K562 (cell line): Measurements from ENCODE around the gene PRDX2. TPM values are rescaled to one million over a fixed set of nuclear protein-coding genes. Genes with fewer than 3 reads are reported as not detected.

Source experiments
- CBX8 ChIP-seq: fragments of 200-600 bp; sonication (generic); IDR thresholded peaks from 2 replicates; pipeline ENCODE4 v1.6.1; 2012; ENCODE audit warnings: borderline replicate concordance, mixed run types, low read depth, mild to moderate bottlenecking, moderate library complexity, mixed read lengths, low read length, control low read depth, inconsistent platforms; ENCODE audit not compliant: poor library complexity, severe bottlenecking; ENCODE audit errors: extremely low read depth
- CEBPB ChIP-seq: fragments of 450-650 bp; IDR thresholded peaks from 2 replicates; pipeline ENCODE4 v1.6.1; 2016; ENCODE audit warnings: missing genetic modification characterization, missing compliant biosample characterization
- HIVEP1 ChIP-seq: fragments of 250-450 bp; sonication (Bioruptor Pico); IDR thresholded peaks from 2 replicates; pipeline ENCODE4 v1.4.0; 2020; ENCODE audit warnings: mild to moderate bottlenecking
- PML ChIP-seq: IDR thresholded peaks from 2 replicates; pipeline ENCODE4 v1.6.1; 2012; ENCODE audit warnings: low read length, inconsistent platforms
- RBM39 ChIP-seq: fragments of 200-400 bp; formaldehyde crosslinking; optimal IDR thresholded peaks from 2 replicates; pipeline ENCODE3; 2018; ENCODE audit warnings: low read depth, low read length
- ZNF431 ChIP-seq: sonication (generic); formaldehyde crosslinking; IDR thresholded peaks from 2 replicates; pipeline ENCODE4 v1.8.0; 2022; ENCODE audit warnings: mild to moderate bottlenecking, missing genetic modification reagents
- polyA plus RNA-seq, 8 experiments: library from polyadenylated mRNA; depleted of rRNA in 4 of 8; stranded (reverse) in 5 of 8; unstranded in 3 of 8; fragments of >200 nt; fragmentation: Nextera tagmentation in 2 of 8; fragmentation: Illumina TruSeq in 1 of 8; extraction: Ambion mirVana in 2 of 8; extraction: Trizol in 1 of 8; gene quantifications; 2 replicates each; pipeline versions ENCODE4 v1.2.1 to v1.2.3, GENCODE V29; 2011 to 2014; ENCODE audit warnings: inconsistent platforms in 1 of 8, missing spikeins in 1 of 8
- total RNA-seq, 7 experiments: library from RNA; depleted of rRNA in 6 of 7; stranded (reverse); fragments of >200 nt in 6 of 7; fragmentation: Illumina TruSeq in 2 of 7; extraction: Trizol in 2 of 7; gene quantifications; 2 replicates each; pipeline versions ENCODE4 v1.2.1 to v1.2.3, GENCODE V29; 2011 to 2021; ENCODE audit warnings: low replicate concordance in 1 of 7
- TF ChIP-seq, protein P1 (sequence below): fragments of 450-650 bp; IDR thresholded peaks from 2 replicates; pipeline ENCODE4 v1.6.1; 2017; ENCODE audit warnings: mild to moderate bottlenecking, moderate library complexity
- TF ChIP-seq, protein P2 (sequence below): sonication (generic); formaldehyde crosslinking; IDR thresholded peaks from 2 replicates; pipeline ENCODE4 v1.9.0; 2022; ENCODE audit warnings: mild to moderate bottlenecking, missing genetic modification reagents
- TF ChIP-seq, protein P3 (sequence below): fragments of 450-650 bp; IDR thresholded peaks from 2 replicates; pipeline ENCODE4 v1.6.1; 2016; ENCODE audit warnings: mild to moderate bottlenecking
- TF ChIP-seq, protein P4 (sequence below), 2 experiments: fragments of 450-650 bp in 1 of 2; sonication (generic) in 1 of 2; formaldehyde crosslinking in 1 of 2; IDR thresholded peaks in 1 of 2; conservative IDR thresholded peaks in 1 of 2; 2 replicates each; pipeline versions ENCODE4 v1.6.1 to v1.8.1; 2016 to 2023; ENCODE audit warnings: mild to moderate bottlenecking in 2 of 2, moderate library complexity in 2 of 2, inconsistent platforms in 1 of 2, missing genetic modification reagents in 1 of 2
- TF ChIP-seq, protein P5 (sequence below), 3 experiments: IDR thresholded peaks in 2 of 3; conservative IDR thresholded peaks in 1 of 3; 2 replicates each; pipeline ENCODE4 v1.5.1; 2011 to 2012; ENCODE audit warnings: low read length in 3 of 3, mild to moderate bottlenecking in 3 of 3, control low read depth in 2 of 3, improper control_type of control experiment in 1 of 3, inconsistent platforms in 1 of 3, low read depth in 1 of 3, mixed read lengths in 1 of 3, moderate library complexity in 1 of 3; ENCODE audit not compliant: insufficient read depth in 2 of 3
- TF ChIP-seq, protein P6 (sequence below): fragments of 450-650 bp; IDR thresholded peaks from 2 replicates; pipeline ENCODE4 v1.6.1; 2014; ENCODE audit warnings: low read depth, mild to moderate bottlenecking, moderate library complexity, borderline replicate concordance

Gene PRDX2
- total and polyA plus RNA-seq, 9 of the 15 experiments (the other 6 are each of a cell fraction or from before 2014, with no cell fraction given) = 206 to 1,183 (median 415) TPM

DNA sequence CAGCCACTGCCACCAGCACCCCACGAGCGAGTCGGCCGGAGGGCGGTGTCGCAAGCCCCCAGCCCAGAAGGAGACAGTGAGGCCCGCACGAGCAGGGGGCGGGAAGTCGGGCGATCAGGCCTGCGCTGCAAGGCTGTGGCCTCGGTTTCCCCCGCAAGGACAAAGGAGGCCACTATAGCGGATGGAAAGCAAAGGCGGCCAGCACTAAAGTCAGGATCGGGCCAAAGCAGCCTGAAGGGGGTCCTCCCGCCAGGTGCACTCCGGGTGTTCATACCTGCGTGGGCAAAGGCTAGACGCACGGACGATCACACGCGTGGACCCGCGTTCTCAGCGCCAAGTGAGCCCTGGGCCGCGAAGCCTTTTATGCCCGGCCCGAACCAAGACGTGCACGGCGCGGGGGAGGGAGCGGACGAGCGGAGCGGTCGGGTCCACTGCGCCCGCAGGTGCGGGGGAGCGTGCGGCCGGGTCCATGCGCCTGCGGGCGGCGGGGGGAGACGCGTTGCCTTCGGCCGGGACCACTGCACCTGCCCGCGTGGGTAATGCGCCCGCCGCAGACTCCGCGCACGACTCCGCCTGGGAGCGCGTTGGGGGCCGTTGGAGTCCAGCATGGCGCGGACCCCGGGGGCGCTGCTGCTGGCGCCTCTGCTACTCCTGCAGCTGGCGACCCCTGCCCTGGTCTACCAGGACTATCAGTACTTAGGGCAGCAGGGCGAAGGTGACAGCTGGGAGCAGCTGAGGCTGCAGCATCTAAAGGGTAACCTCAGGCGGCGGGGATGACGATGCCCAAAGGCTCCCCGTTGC lies at the start of gene PRDX2, which contains the start of gene THSD8 (continued):
- TF ChIP-seq, protein P1, sequence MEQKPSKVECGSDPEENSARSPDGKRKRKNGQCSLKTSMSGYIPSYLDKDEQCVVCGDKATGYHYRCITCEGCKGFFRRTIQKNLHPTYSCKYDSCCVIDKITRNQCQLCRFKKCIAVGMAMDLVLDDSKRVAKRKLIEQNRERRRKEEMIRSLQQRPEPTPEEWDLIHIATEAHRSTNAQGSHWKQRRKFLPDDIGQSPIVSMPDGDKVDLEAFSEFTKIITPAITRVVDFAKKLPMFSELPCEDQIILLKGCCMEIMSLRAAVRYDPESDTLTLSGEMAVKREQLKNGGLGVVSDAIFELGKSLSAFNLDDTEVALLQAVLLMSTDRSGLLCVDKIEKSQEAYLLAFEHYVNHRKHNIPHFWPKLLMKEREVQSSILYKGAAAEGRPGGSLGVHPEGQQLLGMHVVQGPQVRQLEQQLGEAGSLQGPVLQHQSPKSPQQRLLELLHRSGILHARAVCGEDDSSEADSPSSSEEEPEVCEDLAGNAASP = no peak
- TF ChIP-seq, protein P2, sequence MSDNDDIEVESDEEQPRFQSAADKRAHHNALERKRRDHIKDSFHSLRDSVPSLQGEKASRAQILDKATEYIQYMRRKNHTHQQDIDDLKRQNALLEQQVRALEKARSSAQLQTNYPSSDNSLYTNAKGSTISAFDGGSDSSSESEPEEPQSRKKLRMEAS (CRISPR knock-in tag) = peak; percentile 95
- TF ChIP-seq, protein P3, sequence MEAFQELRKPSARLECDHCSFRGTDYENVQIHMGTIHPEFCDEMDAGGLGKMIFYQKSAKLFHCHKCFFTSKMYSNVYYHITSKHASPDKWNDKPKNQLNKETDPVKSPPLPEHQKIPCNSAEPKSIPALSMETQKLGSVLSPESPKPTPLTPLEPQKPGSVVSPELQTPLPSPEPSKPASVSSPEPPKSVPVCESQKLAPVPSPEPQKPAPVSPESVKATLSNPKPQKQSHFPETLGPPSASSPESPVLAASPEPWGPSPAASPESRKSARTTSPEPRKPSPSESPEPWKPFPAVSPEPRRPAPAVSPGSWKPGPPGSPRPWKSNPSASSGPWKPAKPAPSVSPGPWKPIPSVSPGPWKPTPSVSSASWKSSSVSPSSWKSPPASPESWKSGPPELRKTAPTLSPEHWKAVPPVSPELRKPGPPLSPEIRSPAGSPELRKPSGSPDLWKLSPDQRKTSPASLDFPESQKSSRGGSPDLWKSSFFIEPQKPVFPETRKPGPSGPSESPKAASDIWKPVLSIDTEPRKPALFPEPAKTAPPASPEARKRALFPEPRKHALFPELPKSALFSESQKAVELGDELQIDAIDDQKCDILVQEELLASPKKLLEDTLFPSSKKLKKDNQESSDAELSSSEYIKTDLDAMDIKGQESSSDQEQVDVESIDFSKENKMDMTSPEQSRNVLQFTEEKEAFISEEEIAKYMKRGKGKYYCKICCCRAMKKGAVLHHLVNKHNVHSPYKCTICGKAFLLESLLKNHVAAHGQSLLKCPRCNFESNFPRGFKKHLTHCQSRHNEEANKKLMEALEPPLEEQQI = no peak
- TF ChIP-seq CEBPB (tag) (no peak), HIVEP1 (CRISPR knock-in tag) (no peak), RBM39 (no peak), CBX8 (no peak), PML (peak; percentile 67), ZNF431 (no peak)
- TF ChIP-seq, protein P4, sequence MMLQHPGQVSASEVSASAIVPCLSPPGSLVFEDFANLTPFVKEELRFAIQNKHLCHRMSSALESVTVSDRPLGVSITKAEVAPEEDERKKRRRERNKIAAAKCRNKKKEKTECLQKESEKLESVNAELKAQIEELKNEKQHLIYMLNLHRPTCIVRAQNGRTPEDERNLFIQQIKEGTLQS (IDR thresholded peaks at IDR 0.05) = no peak
- TF ChIP-seq, protein P4 (CRISPR knock-in tag; conservative IDR thresholded peaks at IDR 0.05) = 0 out of 2 replicates have a peak, but pooled peaks have one; percentile 14
- TF ChIP-seq, protein P5, sequence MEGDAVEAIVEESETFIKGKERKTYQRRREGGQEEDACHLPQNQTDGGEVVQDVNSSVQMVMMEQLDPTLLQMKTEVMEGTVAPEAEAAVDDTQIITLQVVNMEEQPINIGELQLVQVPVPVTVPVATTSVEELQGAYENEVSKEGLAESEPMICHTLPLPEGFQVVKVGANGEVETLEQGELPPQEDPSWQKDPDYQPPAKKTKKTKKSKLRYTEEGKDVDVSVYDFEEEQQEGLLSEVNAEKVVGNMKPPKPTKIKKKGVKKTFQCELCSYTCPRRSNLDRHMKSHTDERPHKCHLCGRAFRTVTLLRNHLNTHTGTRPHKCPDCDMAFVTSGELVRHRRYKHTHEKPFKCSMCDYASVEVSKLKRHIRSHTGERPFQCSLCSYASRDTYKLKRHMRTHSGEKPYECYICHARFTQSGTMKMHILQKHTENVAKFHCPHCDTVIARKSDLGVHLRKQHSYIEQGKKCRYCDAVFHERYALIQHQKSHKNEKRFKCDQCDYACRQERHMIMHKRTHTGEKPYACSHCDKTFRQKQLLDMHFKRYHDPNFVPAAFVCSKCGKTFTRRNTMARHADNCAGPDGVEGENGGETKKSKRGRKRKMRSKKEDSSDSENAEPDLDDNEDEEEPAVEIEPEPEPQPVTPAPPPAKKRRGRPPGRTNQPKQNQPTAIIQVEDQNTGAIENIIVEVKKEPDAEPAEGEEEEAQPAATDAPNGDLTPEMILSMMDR (IDR thresholded peaks at IDR 0.05 in 2 of 3, conservative IDR thresholded peaks at IDR 0.05 in 1 of 3; ENCODE audit: insufficient read depth in 2 of 3, low read depth in 1 of 3, low read length in 3 of 3) = no peak
- TF ChIP-seq, protein P6, sequence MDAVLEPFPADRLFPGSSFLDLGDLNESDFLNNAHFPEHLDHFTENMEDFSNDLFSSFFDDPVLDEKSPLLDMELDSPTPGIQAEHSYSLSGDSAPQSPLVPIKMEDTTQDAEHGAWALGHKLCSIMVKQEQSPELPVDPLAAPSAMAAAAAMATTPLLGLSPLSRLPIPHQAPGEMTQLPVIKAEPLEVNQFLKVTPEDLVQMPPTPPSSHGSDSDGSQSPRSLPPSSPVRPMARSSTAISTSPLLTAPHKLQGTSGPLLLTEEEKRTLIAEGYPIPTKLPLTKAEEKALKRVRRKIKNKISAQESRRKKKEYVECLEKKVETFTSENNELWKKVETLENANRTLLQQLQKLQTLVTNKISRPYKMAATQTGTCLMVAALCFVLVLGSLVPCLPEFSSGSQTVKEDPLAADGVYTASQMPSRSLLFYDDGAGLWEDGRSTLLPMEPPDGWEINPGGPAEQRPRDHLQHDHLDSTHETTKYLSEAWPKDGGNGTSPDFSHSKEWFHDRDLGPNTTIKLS = peak; percentile 45
